AG04449 (cell line): ENCODE data around the gene ENPEP.

Source experiments
- CTCF ChIA-PET: fragments of 350-600 bp; formaldehyde crosslinking; extraction: SDS; loops from one replicate; lab custom pipeline; 2021; ENCODE audit warnings: antibody characterized with exemption; lab: Yijun Ruan, JAX
- POLR2A ChIA-PET: fragments of 400-600, 350-600 bp; formaldehyde crosslinking; extraction: SDS; loops from one replicate; lab custom pipeline; 2020; ENCODE audit warnings: antibody characterized with exemption, inconsistent platforms; lab: Yijun Ruan, JAX
- DNase-seq: peaks from one replicate; pipeline ENCODE4 v3.0.0-alpha.2; 2010; ENCODE audit warnings: low read depth, low spot score
- H3K4me3 ChIP-seq: 2 replicates; pipeline ENCODE4 v1.5.1; 2011; ENCODE audit warnings: low read depth, mild to moderate bottlenecking, control low read depth, low read length
- CTCF ChIP-seq: IDR thresholded peaks from one replicate; pipeline ENCODE4 v1.5.1; 2011; ENCODE audit warnings: mild to moderate bottlenecking, moderate library complexity, low read length, control low read depth, inconsistent platforms; ENCODE audit not compliant: insufficient read depth; ENCODE audit errors: missing control alignments

Gene ENPEP

GRCh38 chr4:110596431-110596830 is 120.5 kb downstream of the ENPEP start:
- DNase-seq, result no peak
- no peak for TF ChIP-seq CTCF
- ChIA-PET POLR2A (no interaction called here), CTCF (interaction anchor here (1.4 kb wide), 1 partner anchor 10 kb away, joined by 6 read pairs; no protein-coding TSS in a partner anchor)
- no peak overlapping the region for H3K4me3 ChIP-seq

- ChIA-PET POLR2A (no interaction called here), CTCF (interaction anchor here (1.4 kb wide), 1 partner anchor 11 kb away, joined by 6 read pairs; no protein-coding TSS in a partner anchor)
- TF ChIP-seq CTCF, result no peak
- no peak overlapping the region for H3K4me3 ChIP-seq
- DNase-seq, result no peak
Observed at GRCh38 chr4:110597582-110597981, 121.6 kb downstream of the ENPEP start.

GRCh38 chr4:110602061-110602460 is 126.1 kb downstream of the ENPEP start:
- POLR2A ChIA-PET, result no interaction called here
- H3K4me3 ChIP-seq, result no peak overlapping the region
- no peak for TF ChIP-seq CTCF
- no peak for DNase-seq
- CTCF ChIA-PET, result interaction anchor here (0.8 to 1.0 kb wide), 2 partner anchors 14 to 1029 kb away, joined by 3 read pairs; no protein-coding TSS in a partner anchor

- CTCF ChIA-PET, result no interaction called here
- no peak for TF ChIP-seq CTCF
- POLR2A ChIA-PET, result no interaction called here
- no peak for DNase-seq
- H3K4me3 ChIP-seq, result no peak overlapping the region
Observed at GRCh38 chr4:110605077-110605476, 129.1 kb downstream of the ENPEP start.

- ChIA-PET POLR2A (no interaction called here), CTCF (no interaction called here)
- no peak for TF ChIP-seq CTCF
- no peak for DNase-seq
- no peak overlapping the region for H3K4me3 ChIP-seq
Observed at GRCh38 chr4:110609044-110609750, 133.2 kb downstream of the ENPEP start.

- ChIA-PET CTCF (interaction anchor here (0.7 to 1.4 kb wide), 5 partner anchors 21 to 1022 kb away, joined by 3 read pairs; no protein-coding TSS in a partner anchor), POLR2A (no interaction called here)
- TF ChIP-seq CTCF, result no peak
- no peak for DNase-seq
- no peak overlapping the region for H3K4me3 ChIP-seq
Observed at GRCh38 chr4:110610620-110610939, 134.6 kb downstream of the ENPEP start.
